ENCODE data around the gene WWOX. TPM values are rescaled to one million over a fixed set of nuclear protein-coding genes. Genes with fewer than 3 reads are reported as not detected.

Gene WWOX
- total and polyA plus RNA-seq, 4 experiments from 2014 or later: 10.4 to 23.1 (median 17.5) TPM

- Mint-ChIP-seq H3K27me3 (no peaks in the 10 kb centered on the region), H3K4me1 (no peaks in the 10 kb centered on the region), H3K36me3 (peaks cover 0 to 4% of the 10 kb centered on the region in 2 donors), H3K27ac (no peak overlapping the region), H3K4me3 (no peak overlapping the region), H3K9me3 (peaks cover 0 to 4% (median 0%) of the 10 kb centered on the region in 8 donors)
- no peaks in the 10 kb centered on the region for H3K27me3 ChIP-seq (ENCODE audit: insufficient read depth, low read length)
- ChIA-PET POLR2A (ENCODE audit: partially characterized antibody) (no interaction called here), CTCF (ENCODE audit: partially characterized antibody) (no interaction called here)
- H3K4me1 ChIP-seq (ENCODE audit: insufficient read depth, low read length): no peaks in the 10 kb centered on the region
- H3K27ac ChIP-seq (ENCODE audit: low read depth, low read length): no peak overlapping the region
- no peaks in the 10 kb centered on the region for H3K9me3 ChIP-seq (ENCODE audit: control insufficient read depth in 1 of 2, low read length in 2 of 2)
- intact Hi-C loops (cut with micrococcal nuclease): no loop called here
- H3K4me3 ChIP-seq (ENCODE audit: low read length in 2 of 2): no peak overlapping the region
- no peaks in the 10 kb centered on the region for H3K36me3 ChIP-seq (ENCODE audit: insufficient read depth, low read length)
- no peak for DNase-seq
These were observed 438.8 kb downstream of the WWOX start for GRCh38 chr16:78538292-78538691.

DNA sequence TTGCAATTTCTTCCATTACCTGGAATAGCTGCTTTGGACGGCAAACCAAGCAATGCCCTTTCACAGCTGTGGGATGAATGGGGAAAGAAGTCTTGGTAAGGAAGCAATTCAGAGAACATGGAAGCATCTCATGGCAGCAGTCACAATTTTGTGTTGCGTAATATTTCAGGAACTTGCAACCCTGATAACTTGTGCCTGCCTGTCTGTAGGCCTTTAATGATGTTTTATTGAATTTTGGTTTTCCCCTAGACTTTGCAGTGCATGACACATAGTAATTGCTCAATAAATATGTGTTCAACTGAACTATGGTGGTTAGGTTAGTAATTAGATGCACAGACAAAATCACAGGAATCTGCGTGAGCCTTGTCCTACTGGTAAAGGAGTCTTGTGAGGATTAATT, 439.5 kb downstream of the WWOX start:
- intact Hi-C loops (cut with micrococcal nuclease): no loop called here
- Histone ChIP-seq H3K27me3 (ENCODE audit: insufficient read depth, low read length) (no peaks in the 10 kb centered on the region), H3K4me1 (ENCODE audit: insufficient read depth, low read length) (no peaks in the 10 kb centered on the region), H3K4me3 (ENCODE audit: low read length in 2 of 2) (no peak overlapping the region), H3K9me3 (ENCODE audit: control insufficient read depth in 1 of 2, low read length in 2 of 2) (no peaks in the 10 kb centered on the region), H3K27ac (ENCODE audit: low read depth, low read length) (no peak overlapping the region), H3K36me3 (ENCODE audit: insufficient read depth, low read length) (no peaks in the 10 kb centered on the region)
- Mint-ChIP-seq H3K27ac (no peak overlapping the region), H3K4me1 (no peaks in the 10 kb centered on the region), H3K27me3 (no peaks in the 10 kb centered on the region), H3K4me3 (no peak overlapping the region), H3K36me3 (peaks cover 0 to 4% of the 10 kb centered on the region in 2 donors), H3K9me3 (peaks cover 0 to 4% (median 0%) of the 10 kb centered on the region in 8 donors)
- ChIA-PET CTCF (ENCODE audit: partially characterized antibody) (no interaction called here), POLR2A (ENCODE audit: partially characterized antibody) (no interaction called here)
- no peak for DNase-seq

DNA sequence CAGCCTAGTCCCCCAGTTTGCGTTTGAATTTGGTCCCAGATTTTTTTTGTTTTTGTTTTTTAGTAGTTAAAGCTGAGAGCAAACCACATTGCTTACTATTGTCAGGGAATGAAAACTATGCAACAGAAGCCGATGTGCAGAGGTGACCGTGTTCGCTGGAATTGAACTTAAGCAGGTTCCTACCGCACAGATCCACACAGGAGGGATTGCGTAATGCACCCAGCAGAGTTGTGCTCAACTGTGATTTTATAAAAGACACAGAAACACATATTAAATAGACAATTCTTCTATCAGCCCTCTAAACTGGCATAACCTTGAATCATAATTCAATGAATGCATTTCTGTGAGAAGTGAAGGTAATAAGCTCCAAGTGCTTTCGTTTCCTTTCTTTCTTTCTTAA, 443.0 kb downstream of the WWOX start:
- H3K27ac ChIP-seq (ENCODE audit: low read depth, low read length): no peak overlapping the region
- ChIA-PET POLR2A (ENCODE audit: partially characterized antibody) (no interaction called here), CTCF (ENCODE audit: partially characterized antibody) (no interaction called here)
- DNase-seq: no peak
- H3K36me3 ChIP-seq (ENCODE audit: insufficient read depth, low read length): no peaks in the 10 kb centered on the region
- H3K4me1 Mint-ChIP-seq: no peaks in the 10 kb centered on the region
- no peaks in the 10 kb centered on the region for H3K27me3 ChIP-seq (ENCODE audit: insufficient read depth, low read length)
- intact Hi-C loops (cut with micrococcal nuclease): no loop called here
- H3K36me3 Mint-ChIP-seq: peaks cover 0 to 4% of the 10 kb centered on the region in 2 donors
- no peaks in the 10 kb centered on the region for H3K9me3 Mint-ChIP-seq
- no peak overlapping the region for H3K4me3 ChIP-seq (ENCODE audit: low read length in 2 of 2)
- no peaks in the 10 kb centered on the region for H3K4me1 ChIP-seq (ENCODE audit: insufficient read depth, low read length)
- H3K4me3 Mint-ChIP-seq: no peak overlapping the region
- no peaks in the 10 kb centered on the region for H3K27me3 Mint-ChIP-seq
- no peak overlapping the region for H3K27ac Mint-ChIP-seq
- H3K9me3 ChIP-seq (ENCODE audit: control insufficient read depth in 1 of 2, low read length in 2 of 2): no peaks in the 10 kb centered on the region

DNA sequence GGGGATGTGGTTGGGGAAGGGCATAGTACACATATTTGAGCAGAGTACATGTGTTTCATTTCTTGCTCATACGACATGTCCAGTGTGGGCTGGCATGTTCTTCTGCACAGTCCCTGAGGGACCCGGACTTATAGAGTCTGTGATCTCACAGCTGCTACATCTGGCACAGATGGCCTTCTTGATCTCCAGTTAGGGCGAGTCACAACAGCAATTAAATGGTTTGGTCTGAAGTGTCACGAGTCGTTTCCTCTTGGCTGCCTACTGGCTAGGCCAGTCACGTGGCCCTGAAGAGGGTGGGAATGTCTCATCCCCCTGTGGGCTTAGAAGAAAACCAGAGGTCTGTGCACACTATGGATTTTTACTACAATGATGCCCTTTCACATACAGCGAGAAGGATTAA, 443.6 kb downstream of the WWOX start:
- no peaks in the 10 kb centered on the region for H3K9me3 ChIP-seq (ENCODE audit: control insufficient read depth in 1 of 2, low read length in 2 of 2)
- no peak overlapping the region for H3K4me3 ChIP-seq (ENCODE audit: low read length in 2 of 2)
- H3K27ac ChIP-seq (ENCODE audit: low read depth, low read length): no peak overlapping the region
- no peaks in the 10 kb centered on the region for H3K36me3 ChIP-seq (ENCODE audit: insufficient read depth, low read length)
- H3K4me3 Mint-ChIP-seq: no peak overlapping the region
- H3K27ac Mint-ChIP-seq: no peak overlapping the region
- no peaks in the 10 kb centered on the region for H3K9me3 Mint-ChIP-seq
- no peaks in the 10 kb centered on the region for H3K4me1 ChIP-seq (ENCODE audit: insufficient read depth, low read length)
- ChIA-PET POLR2A (ENCODE audit: partially characterized antibody) (no interaction called here), CTCF (ENCODE audit: partially characterized antibody) (no interaction called here)
- no peaks in the 10 kb centered on the region for H3K4me1 Mint-ChIP-seq
- no peaks in the 10 kb centered on the region for H3K27me3 ChIP-seq (ENCODE audit: insufficient read depth, low read length)
- DNase-seq: no peak
- peaks cover 0 to 4% of the 10 kb centered on the region in 2 donors for H3K36me3 Mint-ChIP-seq
- no peaks in the 10 kb centered on the region for H3K27me3 Mint-ChIP-seq
- intact Hi-C loops (cut with micrococcal nuclease): no loop called here

- Histone ChIP-seq H3K4me1 (ENCODE audit: insufficient read depth, low read length) (no peaks in the 10 kb centered on the region), H3K27me3 (ENCODE audit: insufficient read depth, low read length) (no peaks in the 10 kb centered on the region), H3K4me3 (ENCODE audit: low read length in 2 of 2) (no peak overlapping the region), H3K9me3 (ENCODE audit: control insufficient read depth in 1 of 2, low read length in 2 of 2) (no peaks in the 10 kb centered on the region), H3K36me3 (ENCODE audit: insufficient read depth, low read length) (no peaks in the 10 kb centered on the region), H3K27ac (ENCODE audit: low read depth, low read length) (no peak overlapping the region)
- CTCF ChIA-PET (ENCODE audit: partially characterized antibody): no interaction called here
- Mint-ChIP-seq H3K27ac (no peak overlapping the region), H3K4me1 (peaks cover 3 to 8% (median 6%) of the 10 kb centered on the region in 4 donors), H3K4me3 (no peak overlapping the region), H3K9me3 (no peaks in the 10 kb centered on the region), H3K27me3 (no peaks in the 10 kb centered on the region), H3K36me3 (no peaks in the 10 kb centered on the region)
- intact Hi-C loops (cut with micrococcal nuclease): no loop called here
- no peak for DNase-seq
- POLR2A ChIA-PET (ENCODE audit: partially characterized antibody): no interaction called here
These were observed 449.9 kb downstream of the WWOX start for GRCh38 chr16:78549366-78549765.

DNA sequence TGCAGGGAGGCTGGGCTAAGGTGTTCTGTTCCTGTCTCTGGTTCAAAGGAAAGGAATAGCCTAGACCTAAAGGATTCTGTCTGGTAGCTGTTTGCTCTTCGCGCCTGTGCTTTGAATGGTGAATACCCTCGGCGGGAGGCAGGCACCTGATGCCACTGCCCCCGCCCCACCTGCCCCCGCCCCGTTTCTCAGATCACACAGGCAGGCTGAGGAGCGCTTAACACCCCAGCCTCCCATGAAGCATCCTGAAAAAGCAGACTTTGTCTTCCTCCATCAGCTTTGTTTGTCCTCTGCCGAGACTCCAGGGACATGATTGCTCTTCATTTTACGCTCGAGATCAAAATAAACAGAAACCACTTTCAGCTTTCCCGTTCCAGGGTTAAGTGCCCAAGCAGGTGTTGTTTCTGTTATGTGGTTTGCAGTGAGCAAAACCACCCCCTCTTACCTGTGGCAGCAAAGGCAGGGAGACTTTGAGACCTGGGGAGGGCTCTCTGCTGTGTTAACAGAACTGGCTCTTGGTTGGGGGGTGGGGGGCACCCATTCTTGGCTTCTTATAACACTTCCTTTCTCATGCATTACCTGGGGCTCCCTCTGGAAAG, 452.1 kb downstream of the WWOX start:
- intact Hi-C loops (cut with micrococcal nuclease): no loop called here
- peaks cover 3 to 8% (median 6%) of the 10 kb centered on the region in 4 donors for H3K4me1 Mint-ChIP-seq
- H3K36me3 Mint-ChIP-seq: no peaks in the 10 kb centered on the region
- ChIA-PET CTCF (ENCODE audit: partially characterized antibody) (no interaction called here), POLR2A (ENCODE audit: partially characterized antibody) (no interaction called here)
- H3K27ac Mint-ChIP-seq: peak overlapping the region in 1 of 7 donors; percentile 48
- Histone ChIP-seq H3K4me3 (ENCODE audit: low read length in 2 of 2) (no peak overlapping the region), H3K4me1 (ENCODE audit: insufficient read depth, low read length) (no peaks in the 10 kb centered on the region), H3K27me3 (ENCODE audit: insufficient read depth, low read length) (no peaks in the 10 kb centered on the region), H3K27ac (ENCODE audit: low read depth, low read length) (no peak overlapping the region), H3K9me3 (ENCODE audit: control insufficient read depth in 1 of 2, low read length in 2 of 2) (no peaks in the 10 kb centered on the region), H3K36me3 (ENCODE audit: insufficient read depth, low read length) (no peaks in the 10 kb centered on the region)
- DNase-seq: no peak
- no peaks in the 10 kb centered on the region for H3K27me3 Mint-ChIP-seq
- H3K9me3 Mint-ChIP-seq: no peaks in the 10 kb centered on the region
- peak overlapping the region in 3 of 8 donors; percentile 7 to 57 (median 18) for H3K4me3 Mint-ChIP-seq

DNA sequence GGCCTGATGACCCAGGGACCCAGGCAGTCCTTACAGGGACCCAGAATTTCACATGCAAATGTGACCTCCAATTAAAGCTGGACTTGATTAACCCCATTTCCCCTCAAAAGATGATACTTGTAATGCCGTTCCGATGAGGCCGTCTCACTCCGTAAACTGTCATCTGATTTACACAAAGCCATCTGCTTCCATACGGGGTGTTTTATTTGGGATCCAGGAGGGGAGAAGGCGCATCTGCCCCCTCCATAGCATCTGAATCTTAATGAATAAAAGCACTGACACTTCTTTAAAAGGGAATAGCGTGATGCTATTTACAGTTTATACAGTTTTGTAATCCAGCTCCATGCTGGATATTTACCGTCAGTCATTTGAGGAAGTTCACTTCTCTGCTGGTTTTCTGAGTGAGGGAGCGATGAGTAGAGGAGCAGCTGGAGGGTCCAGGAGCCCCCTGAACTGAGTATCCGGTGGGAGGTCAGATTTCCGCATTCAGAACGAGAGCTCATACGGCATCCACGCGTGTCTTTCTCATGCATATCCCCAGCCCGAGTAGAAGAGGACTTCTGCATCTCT, 452.7 kb downstream of the WWOX start:
- CTCF ChIA-PET (ENCODE audit: partially characterized antibody): no interaction called here
- H3K27ac Mint-ChIP-seq: no peak overlapping the region
- H3K4me3 Mint-ChIP-seq: peak overlapping the region in 1 of 8 donors; percentile 30
- H3K9me3 Mint-ChIP-seq: no peaks in the 10 kb centered on the region
- no peak overlapping the region for H3K27ac ChIP-seq (ENCODE audit: low read depth, low read length)
- no peak overlapping the region for H3K4me3 ChIP-seq (ENCODE audit: low read length in 2 of 2)
- H3K27me3 ChIP-seq (ENCODE audit: insufficient read depth, low read length): no peaks in the 10 kb centered on the region
- intact Hi-C loops (cut with micrococcal nuclease): no loop called here
- H3K9me3 ChIP-seq (ENCODE audit: control insufficient read depth in 1 of 2, low read length in 2 of 2): no peaks in the 10 kb centered on the region
- H3K4me1 Mint-ChIP-seq: peaks cover 3 to 8% (median 6%) of the 10 kb centered on the region in 4 donors
- no peak for DNase-seq
- H3K4me1 ChIP-seq (ENCODE audit: insufficient read depth, low read length): no peaks in the 10 kb centered on the region
- no peaks in the 10 kb centered on the region for H3K36me3 Mint-ChIP-seq
- POLR2A ChIA-PET (ENCODE audit: partially characterized antibody): no interaction called here
- H3K36me3 ChIP-seq (ENCODE audit: insufficient read depth, low read length): no peaks in the 10 kb centered on the region
- no peaks in the 10 kb centered on the region for H3K27me3 Mint-ChIP-seq
